ACHN (cell line): Measurements from ENCODE around the gene GLT1D1.

ENCODE experiments used
- DNase-seq: peaks from one replicate; pipeline ENCODE4 v3.0.0-alpha.2; 2015
- in situ Hi-C: cut with HindIII; loops from 2 replicates; pipeline ENCODE4 v1.10.0; 2017; ENCODE audit warnings: low sequenced_read_pairs, low pct_ligation_motif_present, low pct_unique_long_range_greater_than_20kb

GLT1D1 gene

GRCh38 chr12:129025055-129025454 is 171.8 kb downstream of the GLT1D1 start:
- in situ Hi-C loops: no loop called here
- no peak for DNase-seq

DNA sequence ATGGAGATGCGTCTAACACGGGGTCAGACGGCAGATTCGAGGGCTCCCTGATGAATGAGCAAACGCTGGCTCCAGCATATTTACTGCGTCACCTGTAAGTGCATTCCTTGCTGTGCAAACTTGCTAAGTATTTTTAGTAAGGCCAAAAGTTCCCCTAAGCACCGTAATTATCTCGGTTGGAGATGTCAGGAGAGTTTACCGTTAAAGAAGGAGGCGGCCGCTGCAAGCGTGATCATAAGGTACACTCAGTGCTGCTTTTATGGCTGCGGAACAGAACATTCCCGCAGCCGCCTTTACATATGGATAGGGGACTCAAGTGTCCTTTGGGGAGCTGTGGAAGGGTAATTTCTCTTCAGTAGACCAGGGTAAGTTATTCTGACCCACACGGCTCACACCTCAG is 175.6 kb downstream of the GLT1D1 start:
- no peak for DNase-seq
- in situ Hi-C loops: no loop called here
